Dedifferentiated amniotic fluid mesenchymal stem cell (primary cell): ENCODE measurements around the gene CTNNA2.

Experiments
- DNase-seq: peaks from one replicate; pipeline ENCODE4 v3.0.0-alpha.2; 2016; ENCODE audit errors: extremely low spot score

CTNNA2 gene

GRCh38 chr2:79512442-79513401 lies at the start of gene CTNNA2:
Gene CTNNA2, plus strand, starts transcription at chr2:79513051.
- no peak for DNase-seq

- no peak for DNase-seq
Observed at GRCh38 chr2:79487399-79487798, 25.5 kb upstream of the CTNNA2 start.

DNA sequence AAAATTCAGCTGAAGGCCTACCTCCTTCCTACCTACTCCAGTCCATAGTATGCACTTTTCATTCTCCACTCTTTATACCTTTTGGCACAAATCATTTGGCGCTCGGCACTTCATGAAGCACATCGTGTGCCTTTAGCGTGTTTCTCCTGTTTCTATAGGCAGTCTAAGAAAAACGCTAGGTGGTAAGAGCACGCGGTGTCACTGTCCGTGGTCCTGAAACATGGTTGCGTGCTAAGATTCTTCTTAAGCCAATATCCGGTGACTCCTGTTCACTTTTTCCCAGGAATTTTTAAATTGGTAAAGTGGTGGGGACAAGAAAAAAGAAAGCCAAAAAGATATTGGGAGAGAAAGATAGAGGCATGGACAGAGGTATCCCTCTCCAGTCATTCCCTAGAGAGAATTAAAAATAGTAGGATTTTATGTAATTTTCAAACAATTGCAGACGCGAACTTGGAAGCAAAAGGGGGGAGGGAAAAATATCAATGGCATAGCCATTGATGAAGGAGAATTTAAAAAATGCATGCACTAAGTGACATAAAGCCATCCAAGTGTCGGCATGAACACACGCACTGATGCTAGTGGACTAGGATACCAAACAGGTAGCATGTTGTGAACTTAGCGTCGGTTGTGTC lies 1.4 kb upstream of the CTNNA2 start:
- no peak for DNase-seq

DNA sequence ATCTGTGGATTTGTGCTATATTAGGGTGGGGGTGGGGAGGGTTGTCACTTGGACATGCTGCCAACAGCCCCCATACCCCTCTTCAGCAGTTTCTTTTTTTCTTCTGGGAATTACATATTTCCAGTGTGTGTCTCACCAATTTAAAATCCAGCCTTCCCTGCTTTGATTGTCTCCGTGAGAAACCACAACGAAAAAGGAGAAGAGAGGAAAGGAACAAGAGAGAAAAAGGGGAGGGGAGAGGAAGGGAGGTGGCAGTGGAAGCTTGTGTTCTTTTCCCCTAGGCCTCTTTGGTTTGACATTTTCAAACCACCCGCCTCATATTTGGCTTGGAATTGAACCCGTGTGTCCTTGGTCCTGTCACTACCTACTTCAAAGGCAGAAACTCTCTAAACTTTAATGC lies 860 bp downstream of the CTNNA2 start:
- DNase-seq: no peak

DNA sequence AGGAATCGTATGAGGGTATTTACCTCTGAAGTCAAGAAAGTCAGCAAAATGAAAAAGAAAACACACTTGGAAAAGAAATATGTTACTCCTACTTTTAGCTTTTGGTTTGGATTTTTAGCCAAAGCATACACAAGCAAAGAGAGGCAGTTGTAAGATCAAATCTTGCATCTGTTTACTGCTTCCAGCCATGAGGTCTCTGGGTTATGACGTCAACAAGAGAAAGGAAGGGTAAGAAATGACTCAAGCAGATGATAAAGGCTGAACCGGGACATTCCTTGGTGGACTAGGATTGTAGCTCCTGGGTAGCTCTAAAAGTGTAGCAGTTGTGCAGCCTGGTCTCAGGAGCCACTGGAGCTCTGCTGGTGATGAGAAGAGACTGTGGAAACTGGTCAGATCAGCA lies 16.8 kb downstream of the CTNNA2 start:
- DNase-seq: no peak

- no peak for DNase-seq
Observed at GRCh38 chr2:79530443-79530842, 17.6 kb downstream of the CTNNA2 start.

- DNase-seq: no peak
Observed at GRCh38 chr2:79547568-79547967, 34.7 kb downstream of the CTNNA2 start.

- DNase-seq: no peak
Observed at GRCh38 chr2:79552653-79553052, 39.8 kb downstream of the CTNNA2 start.

DNA sequence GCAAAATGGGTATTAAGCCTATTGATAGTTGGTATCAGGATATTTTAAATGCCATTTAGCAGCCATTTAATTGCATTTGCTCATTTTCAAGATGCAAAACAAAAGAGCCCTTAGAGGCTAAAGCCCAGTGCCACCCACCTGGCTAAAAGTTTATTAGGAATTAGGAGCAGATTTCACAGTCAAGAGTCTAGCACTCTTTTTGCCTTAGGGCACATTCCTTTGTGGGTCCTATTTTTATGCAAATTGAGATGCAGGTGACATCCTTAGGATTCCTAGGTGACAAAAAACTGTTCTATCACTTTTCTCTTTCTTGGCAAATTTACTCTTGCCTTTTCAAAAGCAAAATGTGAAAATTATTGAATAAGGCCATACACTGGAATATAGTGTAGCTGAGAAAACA lies 42.0 kb downstream of the CTNNA2 start:
- DNase-seq: no peak

DNA sequence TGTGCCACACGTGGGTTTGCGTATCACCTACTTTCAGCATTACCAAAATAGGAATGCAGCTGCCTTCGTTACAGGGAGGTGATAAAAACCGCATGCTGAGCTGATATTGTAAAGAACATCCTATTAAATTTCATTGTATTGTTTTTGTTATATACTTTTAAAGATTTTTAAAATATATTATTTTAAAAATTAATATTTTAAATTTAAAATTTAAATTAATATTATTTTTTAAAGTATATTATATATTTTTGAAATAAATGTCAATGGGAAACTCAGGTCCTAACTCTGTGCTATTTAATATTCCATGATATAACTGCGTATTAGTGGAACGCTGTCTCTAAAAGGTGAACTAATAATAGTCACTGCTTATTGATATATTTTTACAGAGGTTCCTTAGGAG lies 51.2 kb downstream of the CTNNA2 start:
- DNase-seq: no peak

GRCh38 chr2:79569048-79569447 lies 56.2 kb downstream of the CTNNA2 start:
- DNase-seq: no peak

DNA sequence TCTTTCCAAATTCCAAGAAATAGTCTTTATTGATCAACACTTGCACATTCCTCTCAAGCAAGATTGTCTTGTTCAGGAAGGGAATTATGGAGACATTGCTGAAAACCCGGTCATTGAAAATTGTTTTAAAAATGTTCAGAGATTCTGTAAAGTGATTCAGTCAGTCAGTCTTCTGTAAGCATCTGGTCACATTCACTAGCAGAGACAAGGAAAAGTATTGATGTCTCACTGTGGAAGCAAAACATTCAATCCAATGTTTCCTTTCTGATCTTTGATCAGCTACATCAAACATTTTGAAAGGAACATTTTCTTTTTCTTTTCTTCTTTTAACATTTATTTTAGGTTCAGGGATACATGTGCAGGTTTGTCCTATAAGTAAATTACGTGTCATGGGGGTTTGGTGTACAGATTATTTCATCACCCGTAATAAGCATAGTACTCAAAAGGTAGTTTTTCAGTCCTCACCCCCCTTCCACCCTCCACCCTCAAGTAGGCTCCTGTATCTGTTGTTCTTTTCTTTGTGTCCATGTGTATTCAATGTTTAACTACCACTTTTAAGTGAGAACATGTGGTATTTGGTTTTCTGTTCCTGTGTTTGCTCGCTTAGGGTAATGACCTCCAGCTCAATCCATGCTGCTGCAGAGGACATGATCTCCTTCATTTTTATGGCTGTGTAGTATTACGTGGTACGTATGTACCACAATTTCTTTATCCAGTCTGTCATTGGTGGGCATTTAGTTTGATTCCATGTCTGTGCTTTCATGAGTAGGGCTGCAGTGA lies 61.2 kb downstream of the CTNNA2 start:
- DNase-seq: no peak

GRCh38 chr2:79576451-79576850 lies 63.6 kb downstream of the CTNNA2 start:
- no peak for DNase-seq

DNA sequence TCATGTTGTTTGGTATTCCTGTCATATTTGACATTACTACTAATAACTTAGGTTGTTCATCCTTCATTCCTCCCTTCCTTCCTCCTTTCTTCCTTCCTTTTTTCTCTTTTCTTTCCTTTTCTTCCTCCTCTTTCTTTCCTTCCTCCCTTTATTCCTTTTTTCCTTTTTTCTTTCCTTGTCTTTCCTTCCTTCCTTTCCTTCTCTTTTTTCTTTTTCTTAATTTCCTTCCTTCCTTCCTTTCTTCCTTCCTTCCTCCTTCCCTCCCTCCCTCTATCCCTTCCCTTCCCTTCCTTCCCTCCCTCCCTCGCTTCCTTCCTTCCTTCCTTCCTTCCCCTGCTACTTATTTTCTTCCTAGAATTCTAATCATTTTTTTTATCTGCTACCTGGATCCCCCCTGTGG lies 66.1 kb downstream of the CTNNA2 start:
- no peak for DNase-seq

- DNase-seq: no peak
Observed at GRCh38 chr2:79580175-79580574, 67.3 kb downstream of the CTNNA2 start.

- DNase-seq: no peak
Observed at GRCh38 chr2:79585701-79586433, 73.0 kb downstream of the CTNNA2 start.

DNA sequence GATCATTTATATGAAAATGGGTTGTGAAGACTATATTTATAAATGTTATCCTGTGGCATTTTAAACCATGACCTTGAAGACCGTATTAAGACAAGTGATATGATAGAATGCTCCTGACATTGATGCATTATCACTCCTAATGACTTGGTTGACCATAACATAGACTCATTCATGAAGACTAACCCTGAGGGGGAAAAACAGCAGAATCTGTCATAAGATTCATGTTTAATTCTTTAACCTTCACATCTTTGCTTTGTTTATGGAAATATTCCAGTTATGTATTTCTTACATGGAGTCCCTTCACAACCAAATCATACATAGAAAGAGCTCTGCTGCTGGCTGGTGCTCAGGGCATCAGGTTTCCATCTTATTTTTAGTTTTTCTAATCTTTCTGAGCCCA lies 78.4 kb downstream of the CTNNA2 start:
- no peak for DNase-seq

DNA sequence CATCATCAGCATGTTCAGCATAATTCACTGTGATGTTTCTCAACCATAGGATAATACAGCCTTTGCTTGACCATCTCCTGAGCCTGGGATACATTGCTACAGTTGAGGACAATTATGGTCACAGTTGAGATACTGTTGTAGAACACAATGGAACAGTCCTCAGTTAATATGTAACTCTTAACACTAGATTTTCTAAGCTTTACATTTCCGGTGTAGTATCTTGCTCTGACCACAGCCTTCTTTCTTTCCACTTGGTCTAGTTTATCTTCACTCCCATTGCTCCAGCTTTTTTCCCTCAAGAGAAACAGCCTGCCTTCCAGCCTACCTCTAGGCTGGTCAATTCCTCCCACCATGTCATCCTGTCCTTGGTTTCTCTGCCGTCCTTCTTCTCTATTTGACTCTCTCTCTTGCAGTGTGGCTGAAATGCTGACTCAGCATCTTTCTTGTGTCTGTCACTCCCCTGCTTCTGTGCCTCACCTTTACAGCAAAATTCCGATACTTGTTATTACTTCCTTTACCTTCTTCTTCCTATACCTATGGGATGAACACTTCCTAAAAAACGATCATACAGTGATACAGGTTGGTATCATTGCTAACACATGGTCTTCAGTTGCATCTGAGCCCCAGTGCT lies 80.5 kb downstream of the CTNNA2 start:
- no peak for DNase-seq

- DNase-seq: no peak
Observed at GRCh38 chr2:79596403-79596802, 83.6 kb downstream of the CTNNA2 start.

GRCh38 chr2:79604748-79605147 lies 91.9 kb downstream of the CTNNA2 start:
- no peak for DNase-seq

- no peak for DNase-seq
Observed at GRCh38 chr2:79611448-79612016, 98.7 kb downstream of the CTNNA2 start.
